HFFc6 (cell line): ENCODE measurements around the gene COQ5. TPM values are rescaled to one million over a fixed set of nuclear protein-coding genes. Genes with fewer than 3 reads are reported as not detected.

ENCODE experiments used
- DNase-seq: peaks from one replicate; pipeline ENCODE4 v3.0.0-alpha.2; 2018
- H3K27ac Mint-ChIP-seq: 2 replicates; pipeline ENCODE4 v1.8.0; 2020; ENCODE audit warnings: mild to moderate bottlenecking, mixed read lengths
- H3K27me3 Mint-ChIP-seq: 2 replicates; pipeline ENCODE4 v1.8.0; 2021; ENCODE audit warnings: mild to moderate bottlenecking, moderate library complexity, mixed read lengths; ENCODE audit not compliant: insufficient read depth
- H3K36me3 Mint-ChIP-seq: 2 replicates; pipeline ENCODE4 v1.8.0; 2021; ENCODE audit warnings: low read depth, mixed read lengths
- H3K4me1 Mint-ChIP-seq: 2 replicates; pipeline ENCODE4 v1.8.0; 2020; ENCODE audit warnings: low read depth, mixed read lengths
- H3K4me3 Mint-ChIP-seq: 2 replicates; pipeline ENCODE4 v1.8.0; 2020; ENCODE audit warnings: mild to moderate bottlenecking, moderate library complexity, mixed read lengths
- H3K9me3 Mint-ChIP-seq: 2 replicates; pipeline ENCODE4 v1.8.0; 2020; ENCODE audit warnings: mild to moderate bottlenecking, mixed read lengths
- total RNA-seq, 6 experiments: library from RNA; stranded (reverse); fragmentation: NEBNext Ultra II Directional; extraction: Animal tissue kit (Norgen Biotek cat#: 25700); gene quantifications; 2 replicates in 1 of 6; 3 replicates in 5 of 6; pipeline ENCODE4 v1.2.3, GENCODE V29; 2021
- TF ChIP-seq, protein P1 (sequence below): fragments of 200-600 bp; sonication (generic); IDR thresholded peaks from 2 replicates; pipeline ENCODE4 v1.5.0; 2021; ENCODE audit warnings: antibody characterized with exemption, mild to moderate bottlenecking

The COQ5 gene
- total RNA-seq, 6 experiments from 2014 or later = 26.0 to 30.7 (median 27.4) TPM

DNA sequence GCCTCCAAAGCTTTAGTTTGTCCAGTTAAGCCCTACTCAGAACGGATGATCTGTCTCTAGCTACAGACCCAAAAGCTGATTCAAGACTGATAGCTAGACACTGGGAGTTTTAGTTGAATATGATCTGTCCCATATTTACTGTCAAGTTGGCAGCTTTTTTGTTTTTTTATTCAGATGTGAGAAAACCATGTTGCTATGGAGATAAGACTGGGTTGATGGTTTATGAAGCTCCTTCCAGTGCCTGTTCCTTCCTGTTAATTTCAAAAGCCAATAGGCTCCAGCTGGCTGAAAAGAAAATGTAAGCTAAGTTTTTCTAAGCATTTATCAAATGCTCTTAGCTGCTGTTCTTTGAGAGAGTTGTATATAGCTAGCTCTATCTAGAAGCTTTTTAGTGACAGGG, 28.4 kb downstream of the COQ5 start:
- Mint-ChIP-seq H3K27ac (peak overlapping the region; percentile 63), H3K9me3 (no peaks in the 10 kb centered on the region), H3K36me3 (peaks cover 37% of the 10 kb centered on the region), H3K4me3 (no peak overlapping the region), H3K4me1 (peaks cover 28% of the 10 kb centered on the region), H3K27me3 (0 out of 2 replicates have a peak, but pooled peaks cover 2% of the 10 kb centered on the region)
- peak; percentile 20 for DNase-seq
- TF ChIP-seq, protein P1, sequence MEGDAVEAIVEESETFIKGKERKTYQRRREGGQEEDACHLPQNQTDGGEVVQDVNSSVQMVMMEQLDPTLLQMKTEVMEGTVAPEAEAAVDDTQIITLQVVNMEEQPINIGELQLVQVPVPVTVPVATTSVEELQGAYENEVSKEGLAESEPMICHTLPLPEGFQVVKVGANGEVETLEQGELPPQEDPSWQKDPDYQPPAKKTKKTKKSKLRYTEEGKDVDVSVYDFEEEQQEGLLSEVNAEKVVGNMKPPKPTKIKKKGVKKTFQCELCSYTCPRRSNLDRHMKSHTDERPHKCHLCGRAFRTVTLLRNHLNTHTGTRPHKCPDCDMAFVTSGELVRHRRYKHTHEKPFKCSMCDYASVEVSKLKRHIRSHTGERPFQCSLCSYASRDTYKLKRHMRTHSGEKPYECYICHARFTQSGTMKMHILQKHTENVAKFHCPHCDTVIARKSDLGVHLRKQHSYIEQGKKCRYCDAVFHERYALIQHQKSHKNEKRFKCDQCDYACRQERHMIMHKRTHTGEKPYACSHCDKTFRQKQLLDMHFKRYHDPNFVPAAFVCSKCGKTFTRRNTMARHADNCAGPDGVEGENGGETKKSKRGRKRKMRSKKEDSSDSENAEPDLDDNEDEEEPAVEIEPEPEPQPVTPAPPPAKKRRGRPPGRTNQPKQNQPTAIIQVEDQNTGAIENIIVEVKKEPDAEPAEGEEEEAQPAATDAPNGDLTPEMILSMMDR = no peak

GRCh38 chr12:120498870-120499515, 30.0 kb downstream of the COQ5 start:
- Mint-ChIP-seq H3K4me3 (peak overlapping the region; percentile 1; the same call in 1 of the 2 replicates), H3K4me1 (peaks cover 37% of the 10 kb centered on the region), H3K27me3 (peaks cover 2% of the 10 kb centered on the region; the same call in 1 of the 2 replicates), H3K27ac (no peak overlapping the region), H3K36me3 (peaks cover 37% of the 10 kb centered on the region), H3K9me3 (no peaks in the 10 kb centered on the region)
- TF ChIP-seq, protein P1 = no peak
- DNase-seq = no peak

DNA sequence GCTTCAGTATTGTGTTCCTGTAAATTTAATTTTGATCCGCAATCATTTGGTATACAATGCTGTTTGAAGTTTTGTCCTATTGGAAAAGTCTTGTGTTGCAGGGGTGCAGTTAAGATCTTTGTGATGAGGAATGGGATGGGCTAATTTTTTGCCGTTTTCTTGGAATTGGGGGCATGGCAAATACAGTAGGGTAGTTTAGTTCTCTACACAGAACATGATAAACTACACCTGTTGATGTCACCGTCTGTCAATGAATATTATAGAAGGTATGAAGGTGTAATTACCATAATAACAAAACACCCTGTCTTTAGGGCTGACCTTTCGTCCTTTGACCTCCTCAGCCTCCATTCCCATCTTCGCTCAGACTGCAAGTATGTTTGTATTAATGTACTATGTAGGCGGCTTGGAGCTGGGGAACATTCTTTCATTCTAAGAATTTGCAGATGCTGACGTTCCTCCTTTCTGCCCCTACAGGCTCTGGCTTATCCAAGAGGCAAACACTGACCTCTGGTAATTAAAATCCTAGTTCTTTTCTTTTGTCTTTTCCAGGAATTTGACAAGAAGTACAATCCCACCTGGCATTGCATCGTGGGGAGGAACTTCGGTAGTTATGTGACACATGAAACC, 31.3 kb downstream of the COQ5 start:
- H3K27me3 Mint-ChIP-seq = peaks cover 2% of the 10 kb centered on the region; the same call in 1 of the 2 replicates
- peak overlapping the region; percentile 75 for H3K27ac Mint-ChIP-seq
- H3K4me1 Mint-ChIP-seq = peaks cover 37% of the 10 kb centered on the region
- H3K4me3 Mint-ChIP-seq = peak overlapping the region; percentile 89
- peak; percentile 5 for DNase-seq
- TF ChIP-seq, protein P1 = no peak
- H3K36me3 Mint-ChIP-seq = peaks cover 32% of the 10 kb centered on the region
- no peaks in the 10 kb centered on the region for H3K9me3 Mint-ChIP-seq

DNA sequence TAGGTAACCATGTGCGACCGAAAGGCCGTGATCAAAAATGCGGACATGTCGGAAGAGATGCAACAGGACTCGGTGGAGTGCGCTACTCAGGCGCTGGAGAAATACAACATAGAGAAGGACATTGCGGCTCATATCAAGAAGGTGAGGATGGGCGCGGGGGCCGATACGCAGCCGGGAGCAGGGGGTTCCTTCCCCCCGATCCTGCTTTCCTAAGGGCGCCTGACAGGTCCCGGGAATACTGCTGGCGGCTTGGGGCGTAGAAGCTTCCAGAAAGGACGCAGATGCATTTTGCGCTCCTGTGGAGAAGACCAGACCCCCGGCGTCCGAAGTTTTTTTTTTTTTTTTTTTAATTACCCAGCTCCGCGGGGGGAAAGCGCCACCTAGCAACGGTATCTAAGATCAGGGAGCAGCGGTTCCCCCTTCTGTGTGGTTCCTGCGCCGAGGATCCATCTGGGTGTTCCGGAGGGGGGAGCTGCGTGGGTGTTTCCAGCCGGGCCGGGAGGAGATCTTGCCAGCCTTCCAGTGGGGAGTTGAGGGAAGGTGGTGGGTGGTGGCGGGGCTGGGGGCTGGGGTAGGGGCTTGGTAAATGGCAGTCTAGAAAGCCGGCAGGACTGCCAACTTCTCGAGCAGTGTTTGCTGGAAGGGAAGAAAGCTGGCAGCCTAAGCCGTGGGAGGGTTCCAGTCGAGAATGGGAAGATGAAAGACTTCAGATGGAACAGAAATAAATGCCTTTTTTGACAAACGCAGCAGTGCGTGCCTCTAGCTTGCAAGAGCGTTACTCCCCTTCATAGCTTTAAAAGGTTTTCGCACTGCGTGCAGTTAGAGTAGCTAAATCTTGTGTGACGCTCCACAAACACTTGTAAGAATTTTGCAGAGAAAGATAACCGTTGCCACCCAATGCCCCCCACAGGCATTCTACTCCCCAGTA, 32.3 kb downstream of the COQ5 start:
- peak overlapping the region; percentile 89 for H3K4me3 Mint-ChIP-seq
- H3K27ac Mint-ChIP-seq = peak overlapping the region; percentile 75
- H3K27me3 Mint-ChIP-seq = no peaks in the 10 kb centered on the region; the same call in 1 of the 2 replicates
- peaks cover 32% of the 10 kb centered on the region for H3K36me3 Mint-ChIP-seq
- peaks cover 37% of the 10 kb centered on the region for H3K4me1 Mint-ChIP-seq
- TF ChIP-seq, protein P1 = peak; percentile 17; the same call in 1 of the 2 replicates
- H3K9me3 Mint-ChIP-seq = no peaks in the 10 kb centered on the region
- peak; percentile 27 for DNase-seq

GRCh38 chr12:120495731-120496412, 33.1 kb downstream of the COQ5 start, which contains the start of gene DYNLL1:
Gene DYNLL1, plus strand, starts transcription at chr12:120496113. Its CDS starts 309 bp downstream, at chr12:120496422.
- H3K4me1 Mint-ChIP-seq = peaks cover 37% of the 10 kb centered on the region
- TF ChIP-seq, protein P1 = no peak; the same call in 1 of the 2 replicates
- peak; percentile 94 for DNase-seq
- peaks cover 32% of the 10 kb centered on the region for H3K36me3 Mint-ChIP-seq
- H3K9me3 Mint-ChIP-seq = no peaks in the 10 kb centered on the region
- no peaks in the 10 kb centered on the region; the same call in 1 of the 2 replicates for H3K27me3 Mint-ChIP-seq
- peak within 1 kb of the TSS; percentile 75 for H3K27ac Mint-ChIP-seq
- peak within 1 kb of the TSS; percentile 89 for H3K4me3 Mint-ChIP-seq
